ENCODE results near the gene FAM216A.

DNA sequence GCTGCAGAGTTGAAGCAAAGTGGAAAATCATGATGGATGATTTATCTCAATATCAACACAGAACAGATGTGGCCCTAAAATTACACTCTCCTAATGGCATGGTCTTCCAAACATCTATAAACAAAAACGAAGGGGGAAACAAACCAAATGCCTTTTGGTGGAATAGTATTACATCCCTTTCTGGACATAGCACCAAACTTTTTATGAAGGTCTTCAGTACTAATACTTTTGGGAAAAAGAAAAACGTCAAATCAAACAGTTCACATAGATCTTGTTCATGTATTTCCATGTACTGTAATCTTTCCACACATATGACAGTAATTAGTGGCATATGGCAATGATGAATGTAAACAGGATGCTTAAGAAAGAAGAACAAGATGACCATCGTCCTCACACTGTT, 42.2 kb upstream of the FAM216A start:
- TF ChIP-seq, protein P1, sequence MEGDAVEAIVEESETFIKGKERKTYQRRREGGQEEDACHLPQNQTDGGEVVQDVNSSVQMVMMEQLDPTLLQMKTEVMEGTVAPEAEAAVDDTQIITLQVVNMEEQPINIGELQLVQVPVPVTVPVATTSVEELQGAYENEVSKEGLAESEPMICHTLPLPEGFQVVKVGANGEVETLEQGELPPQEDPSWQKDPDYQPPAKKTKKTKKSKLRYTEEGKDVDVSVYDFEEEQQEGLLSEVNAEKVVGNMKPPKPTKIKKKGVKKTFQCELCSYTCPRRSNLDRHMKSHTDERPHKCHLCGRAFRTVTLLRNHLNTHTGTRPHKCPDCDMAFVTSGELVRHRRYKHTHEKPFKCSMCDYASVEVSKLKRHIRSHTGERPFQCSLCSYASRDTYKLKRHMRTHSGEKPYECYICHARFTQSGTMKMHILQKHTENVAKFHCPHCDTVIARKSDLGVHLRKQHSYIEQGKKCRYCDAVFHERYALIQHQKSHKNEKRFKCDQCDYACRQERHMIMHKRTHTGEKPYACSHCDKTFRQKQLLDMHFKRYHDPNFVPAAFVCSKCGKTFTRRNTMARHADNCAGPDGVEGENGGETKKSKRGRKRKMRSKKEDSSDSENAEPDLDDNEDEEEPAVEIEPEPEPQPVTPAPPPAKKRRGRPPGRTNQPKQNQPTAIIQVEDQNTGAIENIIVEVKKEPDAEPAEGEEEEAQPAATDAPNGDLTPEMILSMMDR (IDR thresholded peaks at IDR 0.05), result no peak
- TF ChIP-seq POLR2A (IDR thresholded peaks at IDR 0.05), result no peak

Data from adrenal gland (tissue), 5 donors.